Adrenal gland (tissue), 5 donors: ENCODE data around the gene CAPN11.

Source experiments
- POLR2A ChIP-seq, 2 donors: fragments of 450-650 bp; IDR thresholded peaks; one replicate each; pipeline ENCODE4 v1.6.1; 2017; ENCODE audit warnings: antibody characterized with exemption in 2 of 2, mild to moderate bottlenecking in 2 of 2, moderate library complexity in 1 of 2
- TF ChIP-seq, protein P1 (sequence below), 6 experiments: fragments of 450-650 bp in 4 of 6; fragments of 200-600 bp in 2 of 6; sonication (generic) in 1 of 6; IDR thresholded peaks; 1 replicate in 5 of 6; 2 replicates in 1 of 6; pipeline versions ENCODE4 v1.5.1 to v1.8.0; 2016 to 2021; ENCODE audit warnings: antibody characterized with exemption in 6 of 6, mild to moderate bottlenecking in 2 of 6, moderate library complexity in 1 of 6
- donor health status: DM: no; HTN: no; CAD: no.

DNA sequence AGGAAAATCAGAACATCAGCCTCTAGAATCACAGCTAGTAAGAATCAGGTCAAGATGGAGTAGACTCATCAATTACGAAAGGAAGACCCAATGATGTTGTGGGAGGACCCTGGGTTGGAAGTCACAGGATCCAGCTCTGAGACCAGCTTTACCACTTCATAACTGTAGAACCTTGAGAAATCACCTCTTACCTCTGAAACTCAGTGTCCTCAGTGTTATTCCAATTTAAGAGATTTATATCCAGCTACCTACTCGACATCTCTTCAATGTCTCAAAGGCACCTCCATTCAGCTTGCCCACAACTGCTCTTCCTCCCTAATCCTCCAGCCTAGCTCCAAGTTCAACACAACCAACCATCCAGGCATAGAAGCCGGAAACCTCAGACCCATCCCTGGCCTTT is 47.7 kb upstream of the CAPN11 start:
- TF ChIP-seq, protein P1, sequence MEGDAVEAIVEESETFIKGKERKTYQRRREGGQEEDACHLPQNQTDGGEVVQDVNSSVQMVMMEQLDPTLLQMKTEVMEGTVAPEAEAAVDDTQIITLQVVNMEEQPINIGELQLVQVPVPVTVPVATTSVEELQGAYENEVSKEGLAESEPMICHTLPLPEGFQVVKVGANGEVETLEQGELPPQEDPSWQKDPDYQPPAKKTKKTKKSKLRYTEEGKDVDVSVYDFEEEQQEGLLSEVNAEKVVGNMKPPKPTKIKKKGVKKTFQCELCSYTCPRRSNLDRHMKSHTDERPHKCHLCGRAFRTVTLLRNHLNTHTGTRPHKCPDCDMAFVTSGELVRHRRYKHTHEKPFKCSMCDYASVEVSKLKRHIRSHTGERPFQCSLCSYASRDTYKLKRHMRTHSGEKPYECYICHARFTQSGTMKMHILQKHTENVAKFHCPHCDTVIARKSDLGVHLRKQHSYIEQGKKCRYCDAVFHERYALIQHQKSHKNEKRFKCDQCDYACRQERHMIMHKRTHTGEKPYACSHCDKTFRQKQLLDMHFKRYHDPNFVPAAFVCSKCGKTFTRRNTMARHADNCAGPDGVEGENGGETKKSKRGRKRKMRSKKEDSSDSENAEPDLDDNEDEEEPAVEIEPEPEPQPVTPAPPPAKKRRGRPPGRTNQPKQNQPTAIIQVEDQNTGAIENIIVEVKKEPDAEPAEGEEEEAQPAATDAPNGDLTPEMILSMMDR (IDR thresholded peaks at IDR 0.05), result no peak
- TF ChIP-seq POLR2A (IDR thresholded peaks at IDR 0.05), result no peak
